HG02642 (cell line): Measurements from ENCODE around the gene TMEM187.

Experiments used
- ATAC-seq: cut with Tn5 transposase; IDR thresholded peaks from one replicate; pipeline ENCODE4 v1.9.1; 2021; ENCODE audit warnings: mild to moderate bottlenecking; ENCODE audit not compliant: unreplicated experiment, poor library complexity

TMEM187 gene

GRCh38 chrX:153969125-153969903, 3.2 kb upstream of the TMEM187 start:
- ATAC-seq: no peak

DNA sequence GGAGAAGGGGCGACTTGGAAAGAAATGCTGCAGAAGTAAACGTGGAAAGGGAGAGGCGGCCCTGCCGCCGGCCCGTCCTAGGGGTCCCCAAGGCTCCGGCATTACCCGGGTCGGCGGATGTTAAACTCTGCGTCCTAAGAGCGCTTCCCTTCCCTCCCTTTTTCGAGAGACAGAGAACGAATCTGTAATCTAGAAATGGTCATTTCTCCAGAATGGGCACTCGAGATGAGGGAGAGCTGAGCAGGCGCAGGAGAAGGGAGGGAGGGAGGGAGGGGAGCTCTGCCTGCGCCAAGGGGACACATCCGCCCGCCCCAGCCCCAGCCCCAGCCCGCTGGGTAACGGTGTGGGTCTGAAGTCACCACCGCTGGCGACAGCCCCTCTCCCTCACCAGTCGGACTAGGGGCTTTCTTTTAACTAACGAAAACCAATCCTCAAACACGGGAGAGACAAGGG, 2.6 kb upstream of the TMEM187 start:
- ATAC-seq: no peak

GRCh38 chrX:153970357-153971123, 2.0 kb upstream of the TMEM187 start:
- ATAC-seq: peak; percentile 1

GRCh38 chrX:153971124-153971449, 1.5 kb upstream of the TMEM187 start:
- ATAC-seq: peak; percentile 39

GRCh38 chrX:153971450-153972367, 845 bp upstream of the TMEM187 start, which contains the start of gene HCFC1:
HCFC1 (minus strand) TSS chrX:153971818; CDS start chrX:153970840, 978 bp downstream.
- ATAC-seq: peak; percentile 49

DNA sequence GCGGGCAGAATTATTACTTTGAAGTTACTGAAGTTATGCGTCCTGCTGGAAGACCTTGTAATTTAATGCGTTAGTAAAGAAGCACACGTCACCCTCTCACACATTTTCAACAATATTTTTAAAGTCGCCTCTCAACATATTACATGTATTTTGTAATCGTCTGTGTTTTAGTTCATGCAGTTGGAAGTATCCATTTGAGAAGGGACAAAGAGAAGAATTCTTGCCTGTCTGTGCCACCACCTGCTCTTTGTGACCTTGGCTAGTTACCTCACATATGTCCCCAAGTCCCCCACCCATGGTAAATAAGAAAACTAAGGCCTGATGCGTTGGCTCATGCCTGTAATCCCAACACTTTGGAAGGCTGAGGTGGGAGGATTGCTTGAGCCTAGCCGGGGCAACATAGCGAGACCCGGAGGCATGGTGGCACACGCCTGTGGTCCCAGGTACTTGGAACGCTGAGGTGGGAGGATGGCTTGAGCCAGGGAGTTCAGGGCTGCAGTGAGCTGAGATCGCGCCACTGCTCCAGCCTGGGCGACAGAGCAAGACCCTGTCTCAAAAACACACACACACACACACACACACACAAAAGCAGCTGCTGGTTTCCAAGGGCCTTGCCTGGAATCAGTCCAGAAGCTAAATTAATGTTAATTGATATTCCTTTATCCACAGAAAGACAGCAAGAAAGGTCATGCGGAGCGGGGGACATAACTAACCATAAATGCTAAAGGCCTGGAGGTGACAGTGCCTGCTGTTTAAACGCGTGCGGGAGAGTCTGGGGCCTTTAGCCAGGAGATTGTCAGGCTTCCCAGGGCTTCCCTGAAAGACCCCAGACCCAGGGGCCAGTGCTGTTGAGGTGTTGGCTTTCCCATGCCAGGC, 811 bp downstream of the TMEM187 start:
- no peak for ATAC-seq

DNA sequence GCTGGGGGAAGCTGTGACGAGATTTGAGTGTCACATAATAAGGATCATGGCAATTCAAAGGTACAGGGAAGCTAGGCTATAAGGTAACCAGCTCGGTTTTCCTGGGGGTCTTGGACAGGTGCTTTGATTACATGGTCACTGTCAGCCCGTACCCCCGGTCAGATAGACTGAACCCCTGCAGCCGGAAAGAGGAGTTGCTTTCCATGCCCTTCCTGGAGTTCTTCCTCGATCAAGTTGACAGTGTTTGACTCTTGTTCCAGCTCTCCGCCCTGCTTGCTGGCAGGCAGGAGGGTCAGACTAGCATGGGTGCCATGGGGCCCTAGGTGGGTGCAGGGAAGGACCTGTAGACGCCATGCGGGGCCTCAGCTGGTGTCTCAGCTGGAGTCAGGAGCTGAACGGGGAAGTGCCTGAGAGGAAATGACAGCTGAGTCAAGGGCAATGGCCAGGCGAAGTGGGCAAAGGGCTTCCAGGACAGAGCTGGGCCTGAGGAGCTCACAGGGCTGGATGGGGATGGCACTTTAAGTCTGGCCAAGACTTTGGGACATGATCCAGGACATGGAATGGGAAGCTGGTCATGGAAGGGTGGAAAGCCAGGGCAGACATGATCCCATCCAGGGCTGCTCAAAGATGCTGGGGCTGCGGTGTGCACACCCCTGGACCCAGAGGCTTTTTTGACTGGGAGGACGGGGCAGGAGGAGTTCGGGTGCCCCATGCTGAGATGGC, 1.6 kb downstream of the TMEM187 start:
- no peak for ATAC-seq

GRCh38 chrX:153974726-153975286, 2.3 kb downstream of the TMEM187 start:
- no peak for ATAC-seq

DNA sequence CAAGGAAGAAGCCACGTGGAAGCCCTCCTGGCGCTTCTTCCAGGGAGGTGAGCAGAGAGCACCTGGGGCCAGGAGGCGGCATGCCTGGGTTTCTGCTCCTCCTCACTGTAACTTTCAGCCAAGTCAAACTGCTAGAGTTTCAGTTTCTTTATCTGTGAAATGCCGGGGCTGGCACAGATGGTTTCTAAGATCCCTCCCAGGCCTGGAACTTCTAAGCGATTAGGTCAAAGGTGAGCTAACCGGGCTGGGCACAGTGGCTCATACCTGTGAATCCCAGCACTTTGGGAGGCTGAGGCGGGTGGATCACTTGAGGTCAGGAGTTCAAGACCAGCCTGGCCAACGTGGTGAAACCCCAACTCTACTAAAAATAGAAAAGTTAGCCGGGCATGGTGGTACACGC, 7.8 kb downstream of the TMEM187 start:
- ATAC-seq: peak; percentile 47

DNA sequence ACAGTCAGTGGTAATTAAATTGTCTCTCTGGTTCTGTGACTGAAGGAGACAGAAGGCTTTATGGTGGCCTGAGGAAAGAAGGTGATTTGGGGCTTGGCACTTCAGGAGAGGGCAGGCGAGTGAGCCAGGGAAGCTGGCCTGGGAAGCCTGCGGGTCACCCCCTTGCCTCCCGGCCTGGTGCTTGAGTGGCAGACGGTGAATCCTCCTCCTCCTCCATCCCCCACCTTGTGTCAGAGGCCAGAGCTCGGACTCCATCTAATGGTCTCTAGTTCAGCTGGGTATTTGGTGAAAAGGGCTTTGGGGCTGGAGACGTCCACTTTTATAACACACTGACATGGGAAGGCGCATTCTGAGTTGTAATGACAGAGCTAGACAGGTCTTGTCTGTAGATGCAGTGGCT, 8.7 kb downstream of the TMEM187 start:
- no peak for ATAC-seq

DNA sequence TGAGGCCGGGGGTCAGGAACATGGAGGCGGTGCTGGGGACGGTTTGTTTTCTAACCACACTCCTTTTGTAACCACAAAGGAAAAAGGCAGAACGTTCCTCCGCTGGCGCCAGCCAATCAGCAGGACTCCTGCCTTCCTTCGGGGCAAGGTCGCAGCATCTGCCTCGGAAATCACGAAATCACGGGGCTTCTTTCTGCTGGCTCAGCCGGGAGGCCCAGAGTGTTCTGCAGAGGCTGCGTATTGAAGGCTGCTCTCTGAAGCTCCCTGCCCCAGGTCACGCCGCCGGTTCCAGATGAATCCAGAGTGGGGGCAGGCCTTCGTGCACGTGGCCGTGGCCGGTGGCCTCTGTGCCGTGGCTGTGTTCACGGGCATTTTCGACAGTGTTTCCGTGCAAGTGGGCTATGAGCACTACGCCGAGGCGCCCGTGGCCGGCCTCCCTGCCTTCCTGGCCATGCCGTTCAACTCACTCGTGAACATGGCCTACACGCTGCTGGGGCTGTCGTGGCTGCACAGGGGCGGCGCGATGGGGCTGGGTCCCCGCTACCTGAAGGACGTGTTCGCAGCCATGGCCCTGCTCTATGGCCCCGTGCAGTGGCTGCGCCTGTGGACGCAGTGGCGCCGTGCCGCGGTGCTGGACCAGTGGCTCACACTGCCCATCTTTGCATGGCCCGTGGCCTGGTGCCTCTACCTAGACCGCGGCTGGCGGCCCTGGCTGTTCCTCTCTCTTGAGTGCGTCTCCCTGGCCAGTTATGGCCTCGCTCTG, 9.4 kb downstream of the TMEM187 start:
- ATAC-seq: no peak

DNA sequence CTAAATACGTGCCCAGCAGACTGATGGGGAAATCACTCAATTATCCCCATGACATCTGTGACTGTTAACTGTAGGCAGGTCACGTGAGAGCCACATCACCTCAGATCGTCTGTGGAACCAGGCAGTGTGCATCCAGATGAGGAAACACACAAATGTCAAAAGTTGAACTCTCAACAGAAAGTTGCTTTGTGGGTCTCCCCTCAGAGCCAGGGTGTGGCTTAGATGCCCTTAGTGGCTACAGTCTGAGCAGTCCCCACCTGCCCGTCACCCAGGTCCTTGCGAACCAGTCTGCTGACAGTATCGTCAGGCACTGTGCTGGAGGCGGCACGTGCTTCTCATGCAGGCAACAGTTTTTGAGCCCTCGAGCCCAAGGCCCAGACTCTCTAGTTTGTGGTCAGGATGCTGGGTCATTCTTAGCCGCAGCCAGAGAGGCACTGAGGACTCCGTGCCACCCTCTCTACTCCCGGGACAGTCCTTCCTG, 10.8 kb downstream of the TMEM187 start:
- ATAC-seq: no peak

- no peak for ATAC-seq
These were observed 12.0 kb downstream of the TMEM187 start for GRCh38 chrX:153984351-153985178.

DNA sequence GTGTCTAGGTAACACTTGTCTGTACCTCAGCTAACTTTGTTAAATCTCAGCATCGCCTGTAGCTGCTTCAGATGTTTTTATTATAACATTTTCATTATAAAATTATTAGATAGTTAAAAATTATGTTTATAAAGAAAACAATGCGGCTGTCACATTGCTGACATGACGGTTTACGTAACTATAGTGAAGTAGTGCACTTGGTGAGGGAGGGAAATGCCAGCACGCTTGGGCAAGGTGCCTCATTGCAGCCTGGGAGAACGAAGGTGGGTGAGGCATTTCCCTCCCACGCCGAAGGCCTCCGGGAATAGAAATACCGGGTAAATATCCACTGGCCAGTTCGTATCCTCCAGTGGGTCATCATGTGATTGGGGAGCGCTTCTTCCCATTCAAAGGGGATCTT, 15.9 kb downstream of the TMEM187 start:
- no peak for ATAC-seq

DNA sequence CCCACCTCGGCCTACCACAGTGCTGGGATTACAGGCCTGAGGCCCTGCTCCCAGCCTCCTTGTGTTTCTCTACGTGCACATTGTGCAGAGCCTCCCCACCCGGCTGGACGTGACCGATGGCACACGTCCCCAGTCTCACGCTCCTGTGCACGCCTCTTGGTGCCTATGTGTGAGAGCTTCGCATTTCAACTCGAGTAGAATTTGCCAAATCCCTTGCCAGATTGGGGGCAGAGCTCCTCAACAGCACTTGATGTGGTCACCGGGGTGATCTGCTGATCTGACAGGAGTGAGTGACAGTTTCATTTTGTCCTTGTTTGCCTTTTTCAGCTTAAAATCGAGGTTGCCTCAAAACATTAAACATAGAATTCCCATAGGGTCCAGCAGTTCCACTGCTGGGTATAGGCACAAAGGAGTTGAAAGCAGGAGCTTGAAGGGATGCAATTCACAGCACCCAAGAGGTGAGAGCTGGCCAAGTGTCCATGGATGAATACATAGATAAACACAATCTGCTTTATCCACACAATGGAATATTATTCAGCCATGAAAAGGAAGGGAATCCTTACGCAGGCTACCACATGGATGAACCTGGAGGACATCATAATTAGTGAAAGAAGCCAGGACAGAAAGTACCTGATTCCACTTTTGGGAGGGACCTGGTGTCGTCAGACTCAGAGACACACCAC, 17.6 kb downstream of the TMEM187 start:
- ATAC-seq: no peak

- no peak for ATAC-seq
These were observed 18.5 kb downstream of the TMEM187 start for GRCh38 chrX:153991013-153991580.
